ENCODE measurements around the gene APLF.

DNA sequence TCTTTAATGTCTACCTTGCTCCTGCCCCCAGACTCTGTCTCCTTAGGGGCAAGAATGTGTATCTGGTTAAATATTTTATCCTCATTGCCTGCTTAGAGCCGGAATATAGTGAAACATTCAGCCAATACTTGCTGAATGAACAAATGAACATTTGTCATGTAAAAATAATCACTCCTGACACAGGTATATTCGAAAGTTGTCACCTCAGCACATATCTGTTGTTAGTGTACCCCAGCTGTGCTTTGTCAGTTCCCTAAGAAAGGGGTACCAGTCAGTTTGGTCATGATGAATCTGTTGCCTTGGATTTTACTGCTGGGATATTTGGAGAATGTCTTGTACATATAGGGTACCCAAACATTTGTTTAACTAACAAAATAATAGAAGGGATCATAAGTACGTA lies 99.0 kb downstream of the APLF start:
- TF ChIP-seq, protein P1, sequence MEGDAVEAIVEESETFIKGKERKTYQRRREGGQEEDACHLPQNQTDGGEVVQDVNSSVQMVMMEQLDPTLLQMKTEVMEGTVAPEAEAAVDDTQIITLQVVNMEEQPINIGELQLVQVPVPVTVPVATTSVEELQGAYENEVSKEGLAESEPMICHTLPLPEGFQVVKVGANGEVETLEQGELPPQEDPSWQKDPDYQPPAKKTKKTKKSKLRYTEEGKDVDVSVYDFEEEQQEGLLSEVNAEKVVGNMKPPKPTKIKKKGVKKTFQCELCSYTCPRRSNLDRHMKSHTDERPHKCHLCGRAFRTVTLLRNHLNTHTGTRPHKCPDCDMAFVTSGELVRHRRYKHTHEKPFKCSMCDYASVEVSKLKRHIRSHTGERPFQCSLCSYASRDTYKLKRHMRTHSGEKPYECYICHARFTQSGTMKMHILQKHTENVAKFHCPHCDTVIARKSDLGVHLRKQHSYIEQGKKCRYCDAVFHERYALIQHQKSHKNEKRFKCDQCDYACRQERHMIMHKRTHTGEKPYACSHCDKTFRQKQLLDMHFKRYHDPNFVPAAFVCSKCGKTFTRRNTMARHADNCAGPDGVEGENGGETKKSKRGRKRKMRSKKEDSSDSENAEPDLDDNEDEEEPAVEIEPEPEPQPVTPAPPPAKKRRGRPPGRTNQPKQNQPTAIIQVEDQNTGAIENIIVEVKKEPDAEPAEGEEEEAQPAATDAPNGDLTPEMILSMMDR (IDR thresholded peaks at IDR 0.05; ENCODE audit: insufficient read depth, low read depth, low read length): no peak
- TF ChIP-seq EZH2 (IDR thresholded peaks at IDR 0.05; ENCODE audit: insufficient read depth, low read length): no peak
